T-helper 1 cell (primary cell): Measurements from ENCODE around the gene SPOUT1.
"Not testable (repeated sequence)": the region's sequence is repeated elsewhere in the genome, so short reads cannot be mapped to it uniquely, and the experiment has no call there.

Experiments used
- DNase-seq, 5 donors: peaks; one replicate each; pipeline ENCODE4 v3.0.0-alpha.2; 2012 to 2020

SPOUT1 gene

GRCh38 chr9:128809036-128809599, 20.5 kb downstream of the SPOUT1 start:
- DNase-seq = no peak

- no peak for DNase-seq
Observed at GRCh38 chr9:128808543-128808942, 21.1 kb downstream of the SPOUT1 start.

GRCh38 chr9:128807827-128808226, 21.8 kb downstream of the SPOUT1 start:
- no peak for DNase-seq

- no peak for DNase-seq
Observed at GRCh38 chr9:128805661-128806060, 23.9 kb downstream of the SPOUT1 start.

- DNase-seq = no peak
Observed at GRCh38 chr9:128802482-128802881, 27.1 kb downstream of the SPOUT1 start.

GRCh38 chr9:128800061-128800460, 29.5 kb downstream of the SPOUT1 start:
- DNase-seq = no peak

- DNase-seq = no peak
Observed at GRCh38 chr9:128798896-128799295, 30.7 kb downstream of the SPOUT1 start.

GRCh38 chr9:128794961-128795360, 34.6 kb downstream of the SPOUT1 start:
- DNase-seq = not testable (repeated sequence)

- DNase-seq = no peak
Observed at GRCh38 chr9:128792978-128793686, 36.5 kb downstream of the SPOUT1 start.

GRCh38 chr9:128792134-128792533, 37.5 kb downstream of the SPOUT1 start:
- DNase-seq = no peak

GRCh38 chr9:128790536-128790935, 39.1 kb downstream of the SPOUT1 start:
- no peak for DNase-seq

- DNase-seq = no peak
Observed at GRCh38 chr9:128788445-128788844, 41.1 kb downstream of the SPOUT1 start.

- DNase-seq = no peak
Observed at GRCh38 chr9:128787659-128788058, 41.9 kb downstream of the SPOUT1 start.

- DNase-seq = peak; percentile 83 to 89 (median 88)
Observed at GRCh38 chr9:128786681-128787601, 42.7 kb downstream of the SPOUT1 start, which contains the start of gene TBC1D13. Gene TBC1D13 (plus strand): TSS chr9:128787253. CDS start chr9:128787354, 101 bp downstream.

- no peak for DNase-seq
Observed at GRCh38 chr9:128785427-128785826, 44.2 kb downstream of the SPOUT1 start.

GRCh38 chr9:128782669-128783068, 46.9 kb downstream of the SPOUT1 start:
- DNase-seq = no peak

GRCh38 chr9:128781187-128782070, 48.2 kb downstream of the SPOUT1 start:
- DNase-seq = no peak

GRCh38 chr9:128780093-128780492, 49.5 kb downstream of the SPOUT1 start:
- DNase-seq = not testable (repeated sequence)

- no peak for DNase-seq
Observed at GRCh38 chr9:128774804-128775203, 54.8 kb downstream of the SPOUT1 start.

GRCh38 chr9:128773049-128773448, 56.5 kb downstream of the SPOUT1 start:
- no peak for DNase-seq

GRCh38 chr9:128771745-128772519, 57.7 kb downstream of the SPOUT1 start, which contains the start of gene ZER1:
Gene ZER1 (minus strand): TSS chr9:128771927. CDS start chr9:128755565, 16,362 bp downstream.
- peak; percentile 81 to 93 (median 91) for DNase-seq
